ENCODE data around the gene ADAMTS8.

The ADAMTS8 gene

GRCh38 chr11:130428316-130429119, at the start of gene ADAMTS8:
TSS of gene ADAMTS8 (minus strand) at chr11:130428609. CDS start at chr11:130428286, 323 bp downstream.
- no peak for DNase-seq

GRCh38 chr11:130477586-130478203, 49.3 kb upstream of the ADAMTS8 start:
- no peak for DNase-seq

DNA sequence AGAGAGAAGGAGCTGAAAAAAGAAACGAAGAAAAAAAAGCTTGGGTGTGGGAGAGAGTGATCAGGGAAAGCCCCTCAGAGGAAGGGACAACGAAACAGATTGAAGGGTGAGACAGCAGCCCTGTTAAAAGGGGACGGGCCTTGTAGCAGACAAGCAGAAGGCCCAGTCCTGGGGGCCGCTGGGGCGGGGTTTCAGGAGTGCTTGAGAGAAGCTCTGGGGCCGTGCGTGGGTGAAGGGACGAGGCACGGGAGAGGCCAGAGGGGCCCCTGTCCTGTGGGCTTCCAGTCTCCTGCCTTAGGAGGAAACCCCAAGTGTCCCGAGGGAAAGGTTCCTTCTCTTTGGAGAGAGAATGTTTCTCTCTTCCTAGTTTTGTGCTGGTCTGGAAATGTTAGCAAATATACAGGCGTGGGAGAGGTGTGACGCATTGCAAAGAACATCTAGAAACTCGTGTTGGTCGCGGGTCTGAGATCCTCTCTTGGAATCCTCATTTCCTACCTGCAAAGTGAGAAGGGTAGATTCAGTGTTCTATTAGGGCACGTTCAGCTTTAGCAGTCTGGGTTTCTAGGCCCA, 48.6 kb upstream of the ADAMTS8 start:
- no peak for DNase-seq

DNA sequence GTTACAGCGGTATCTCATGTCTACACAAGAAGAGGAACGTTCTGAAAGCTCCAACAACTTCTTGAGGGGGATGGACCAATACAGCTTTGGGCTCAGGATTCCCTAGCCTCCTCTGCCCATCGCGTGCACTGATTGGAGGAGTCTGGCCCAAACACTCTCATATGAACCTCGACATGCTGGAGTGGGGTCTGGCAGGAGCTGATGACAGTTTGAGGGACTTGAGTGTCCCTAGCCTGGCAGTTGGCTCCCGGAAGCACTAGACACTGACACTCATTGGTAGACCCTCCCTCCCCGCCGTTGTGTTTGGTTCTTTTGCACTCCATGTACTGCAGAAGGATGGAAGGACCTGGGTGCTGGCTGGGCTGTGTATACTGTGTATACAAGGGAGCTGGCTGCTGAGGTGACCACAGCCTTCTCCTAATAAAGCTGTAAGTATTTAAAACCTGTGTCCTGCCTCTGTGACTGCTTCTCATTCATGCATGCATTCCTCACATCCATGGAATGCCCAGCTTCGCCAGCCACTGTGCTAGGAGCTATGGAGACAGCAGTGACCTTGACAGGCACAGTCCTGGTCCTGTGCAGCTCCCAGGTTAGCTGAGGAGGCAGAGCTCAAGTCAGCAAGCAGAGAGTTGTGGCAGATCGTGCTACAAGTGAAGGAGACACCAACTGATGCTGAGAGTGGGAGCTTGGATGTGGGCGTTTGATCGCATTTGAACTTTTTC, 48.0 kb upstream of the ADAMTS8 start:
- no peak for DNase-seq

GRCh38 chr11:130475426-130476053, 47.1 kb upstream of the ADAMTS8 start:
- DNase-seq = no peak

GRCh38 chr11:130474637-130475400, 46.4 kb upstream of the ADAMTS8 start:
- no peak for DNase-seq

- no peak for DNase-seq
Measured at GRCh38 chr11:130473795-130474377, 45.5 kb upstream of the ADAMTS8 start.

- no peak for DNase-seq
Measured at GRCh38 chr11:130473056-130473794, 44.8 kb upstream of the ADAMTS8 start.

GRCh38 chr11:130472434-130472961, 44.1 kb upstream of the ADAMTS8 start:
- no peak for DNase-seq

DNA sequence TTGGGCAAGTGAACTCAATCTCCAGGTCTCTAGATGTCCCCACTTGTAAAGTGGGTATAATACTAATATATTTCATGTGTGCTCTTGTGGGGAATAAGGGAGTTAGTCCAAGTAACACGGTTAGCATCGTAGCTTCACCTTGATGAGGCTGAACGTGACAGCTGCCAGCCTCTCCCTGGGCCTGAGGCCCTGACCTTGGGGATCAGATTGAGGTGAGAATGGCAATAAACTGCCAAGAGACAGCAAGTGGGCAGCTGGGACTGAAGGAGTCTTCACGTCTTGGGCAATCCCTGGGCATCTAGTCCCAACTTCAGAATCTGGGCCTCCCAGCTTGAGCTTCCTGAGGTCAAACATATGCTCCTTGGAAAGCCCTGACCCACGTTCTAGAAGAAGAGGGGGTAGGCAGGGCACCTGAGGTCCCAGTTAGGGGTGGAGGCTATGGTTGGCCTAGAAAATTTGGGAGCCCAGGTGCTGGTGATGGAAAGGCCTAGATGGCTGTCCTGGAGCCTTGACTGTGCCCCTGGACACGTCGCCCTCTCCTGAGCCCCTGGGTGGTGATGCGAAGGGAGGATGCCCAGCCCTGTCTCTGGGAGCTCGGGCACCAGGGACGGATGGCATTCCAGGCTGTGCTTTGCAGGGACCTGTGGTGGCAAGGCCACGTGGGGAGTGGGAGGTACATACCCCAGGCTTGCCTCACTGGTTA, 43.5 kb upstream of the ADAMTS8 start:
- DNase-seq = no peak

- no peak for DNase-seq
Measured at GRCh38 chr11:130470832-130471706, 42.7 kb upstream of the ADAMTS8 start.

- DNase-seq = no peak
Measured at GRCh38 chr11:130469181-130469580, 40.8 kb upstream of the ADAMTS8 start.

DNA sequence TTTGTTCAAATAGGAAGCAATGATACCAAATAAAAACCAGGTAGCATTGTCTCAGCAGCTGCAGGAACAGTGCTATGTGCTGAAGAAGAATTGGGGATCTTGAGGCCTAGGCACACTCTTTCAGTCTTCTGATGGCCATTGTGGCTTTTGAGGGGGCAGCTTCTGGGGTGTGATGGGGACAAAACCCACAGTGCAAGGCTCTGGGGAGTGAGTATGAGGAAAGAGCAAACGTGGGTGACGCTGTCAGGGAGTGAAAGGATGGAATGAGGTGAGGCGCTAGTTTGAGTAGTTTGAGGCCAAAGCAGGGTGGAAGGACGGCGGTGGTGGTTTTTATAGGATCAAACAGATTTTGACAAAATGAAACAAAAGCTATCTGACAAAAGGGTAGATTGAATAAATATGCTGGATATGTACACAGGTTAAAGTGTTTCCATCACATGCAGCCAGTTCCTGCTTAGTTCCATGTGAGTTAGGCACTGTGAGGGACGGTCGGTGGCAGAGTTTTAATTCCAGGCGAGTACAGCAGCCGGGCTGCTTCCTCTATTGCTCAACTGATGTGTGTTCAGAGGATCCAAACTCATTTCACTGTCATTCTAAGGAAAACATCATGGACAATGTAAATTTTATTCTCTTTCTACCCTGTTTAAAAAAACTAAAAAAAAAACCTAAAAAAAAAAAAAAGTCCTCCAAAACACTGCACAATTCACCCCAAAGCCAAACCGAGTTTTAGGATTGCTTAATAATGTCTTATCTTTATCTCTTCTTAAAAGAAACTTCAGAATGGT, 38.9 kb upstream of the ADAMTS8 start:
- DNase-seq = no peak

DNA sequence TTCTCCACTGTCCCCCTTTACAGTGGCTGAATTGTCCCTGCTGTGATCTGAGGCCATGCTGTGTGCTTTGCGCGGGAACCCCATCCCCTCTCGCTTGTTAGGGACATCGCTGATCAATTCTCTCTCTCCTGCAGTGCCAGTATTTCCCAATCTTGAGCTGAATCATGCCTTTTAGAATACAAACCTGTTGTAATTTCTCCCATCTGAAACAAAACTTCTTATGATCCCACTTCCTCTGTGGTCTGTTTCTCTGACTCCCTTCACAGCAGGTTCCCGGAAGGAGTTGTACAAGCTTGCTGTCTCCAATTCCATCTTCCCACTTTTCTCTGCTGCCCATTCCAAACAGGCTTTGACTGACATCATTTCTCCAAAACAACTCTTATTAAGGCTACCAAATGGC, 36.9 kb upstream of the ADAMTS8 start:
- DNase-seq = no peak

DNA sequence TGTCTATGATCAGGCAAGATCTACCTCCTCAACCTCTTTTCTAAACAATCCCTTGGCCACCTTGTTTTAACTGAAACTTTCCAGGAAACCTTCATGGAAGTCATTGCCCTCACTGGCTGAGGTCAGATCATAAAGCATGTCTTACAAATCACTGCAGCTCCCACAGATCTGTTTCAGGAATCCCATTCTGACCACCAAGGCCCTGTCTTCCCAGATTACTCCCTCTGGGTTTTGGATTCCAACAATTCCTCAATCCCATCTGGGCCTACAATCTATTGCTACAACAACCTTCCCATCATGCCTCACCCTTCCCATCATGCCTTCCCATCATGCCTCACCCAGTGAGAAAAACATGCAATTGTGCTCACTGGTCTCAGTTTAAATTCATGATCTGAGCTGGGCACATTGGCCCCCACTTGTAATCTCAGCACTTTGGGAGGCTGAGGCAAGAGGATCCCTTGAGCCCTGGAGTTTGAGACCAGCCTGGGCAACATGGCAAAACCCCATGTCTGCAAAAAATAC, 35.9 kb upstream of the ADAMTS8 start:
- no peak for DNase-seq

DNA sequence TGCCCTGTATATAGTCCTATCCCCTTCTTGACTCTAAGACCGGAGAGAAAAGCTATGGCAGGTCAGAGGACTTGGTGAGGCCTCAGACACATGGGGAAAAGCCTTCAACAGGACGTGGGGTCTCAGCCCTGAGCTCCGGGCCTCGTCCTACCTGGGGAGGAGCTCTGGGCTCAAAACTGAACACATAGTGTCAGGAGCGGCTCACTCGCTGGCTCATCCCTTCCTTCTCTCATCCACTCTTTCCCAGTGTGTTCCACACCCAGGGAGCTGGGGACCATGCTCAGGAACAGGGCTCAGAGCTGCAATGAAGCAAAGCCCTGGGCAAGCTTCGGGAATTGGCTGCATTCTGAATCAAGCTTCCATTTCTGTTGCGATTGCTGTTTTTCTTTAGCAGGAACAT, 34.5 kb upstream of the ADAMTS8 start:
- DNase-seq = no peak

GRCh38 chr11:130462101-130462885, 33.9 kb upstream of the ADAMTS8 start:
- DNase-seq = no peak
